DND-41 (cell line): ENCODE results near the gene EPB41L2.

Source experiments
- ATAC-seq: fragments of 200-7000 bp; cut with Tn5 transposase; 3 replicates; pipeline ENCODE4 v1.9.1; 2021; ENCODE audit warnings: low read depth; ENCODE audit not compliant: insufficient read depth
- DNase-seq: peaks from one replicate; pipeline ENCODE4 v3.0.0-alpha.2; 2020
- H2AFZ ChIP-seq: 2 replicates; pipeline ENCODE4 v1.6.0; 2012; ENCODE audit warnings: low read depth, low read length
- H3K27ac ChIP-seq: 2 replicates; pipeline ENCODE4 v1.5.1; 2012; ENCODE audit warnings: low read length, inconsistent platforms
- H3K27me3 ChIP-seq: fragments of 200-600 bp; sonication (generic); 2 replicates; pipeline ENCODE4 v1.6.0; 2012; ENCODE audit warnings: low read length, mild to moderate bottlenecking, inconsistent platforms; ENCODE audit not compliant: insufficient read depth, poor library complexity
- H3K36me3 ChIP-seq: 2 replicates; pipeline ENCODE4 v1.5.1; 2012; ENCODE audit warnings: low read length, inconsistent platforms; ENCODE audit not compliant: insufficient read depth
- H3K4me1 ChIP-seq: 2 replicates; pipeline ENCODE4 v1.5.1; 2012; ENCODE audit warnings: mild to moderate bottlenecking, low read length; ENCODE audit not compliant: insufficient read depth
- H3K4me2 ChIP-seq: 2 replicates; pipeline ENCODE4 v1.6.0; 2012; ENCODE audit warnings: mild to moderate bottlenecking, moderate library complexity, low read length, inconsistent platforms; ENCODE audit not compliant: insufficient read depth
- H3K4me3 ChIP-seq, 2 experiments: fragments of 200-600 bp in 1 of 2; shearing (Covaris generic) in 1 of 2; 2 replicates each; pipeline ENCODE4 v1.5.1; 2012 to 2016; ENCODE audit warnings: inconsistent platforms in 2 of 2, low read length in 2 of 2, mild to moderate bottlenecking in 2 of 2, low read depth in 1 of 2, moderate library complexity in 1 of 2
- H3K79me2 ChIP-seq: 2 replicates; pipeline ENCODE4 v1.6.0; 2012; ENCODE audit warnings: low read length, inconsistent platforms; ENCODE audit not compliant: insufficient read depth
- H3K9ac ChIP-seq: 2 replicates; pipeline ENCODE4 v1.6.0; 2012; ENCODE audit warnings: low read depth, mild to moderate bottlenecking, inconsistent platforms, low read length, moderate library complexity
- H3K9me3 ChIP-seq: 2 replicates; pipeline ENCODE4 v1.5.1; 2012; ENCODE audit warnings: low read length, moderate library complexity, mild to moderate bottlenecking, inconsistent platforms; ENCODE audit not compliant: insufficient read depth, severe bottlenecking
- H4K20me1 ChIP-seq: 2 replicates; pipeline ENCODE4 v1.6.0; 2012; ENCODE audit warnings: low read length; ENCODE audit not compliant: insufficient read depth
- EZH2 ChIP-seq: IDR thresholded peaks from 3 replicates; pipeline ENCODE4 v1.6.1; 2012; ENCODE audit warnings: borderline replicate concordance, low read depth, mild to moderate bottlenecking, moderate library complexity, low read length, inconsistent platforms; ENCODE audit not compliant: severe bottlenecking
- TF ChIP-seq, protein P1 (sequence below): IDR thresholded peaks from 2 replicates; pipeline ENCODE4 v1.5.1; 2012; ENCODE audit warnings: borderline replicate concordance, low read length, moderate library complexity, mild to moderate bottlenecking; ENCODE audit not compliant: poor library complexity, severe bottlenecking; ENCODE audit errors: extremely low read depth

The EPB41L2 gene

DNA sequence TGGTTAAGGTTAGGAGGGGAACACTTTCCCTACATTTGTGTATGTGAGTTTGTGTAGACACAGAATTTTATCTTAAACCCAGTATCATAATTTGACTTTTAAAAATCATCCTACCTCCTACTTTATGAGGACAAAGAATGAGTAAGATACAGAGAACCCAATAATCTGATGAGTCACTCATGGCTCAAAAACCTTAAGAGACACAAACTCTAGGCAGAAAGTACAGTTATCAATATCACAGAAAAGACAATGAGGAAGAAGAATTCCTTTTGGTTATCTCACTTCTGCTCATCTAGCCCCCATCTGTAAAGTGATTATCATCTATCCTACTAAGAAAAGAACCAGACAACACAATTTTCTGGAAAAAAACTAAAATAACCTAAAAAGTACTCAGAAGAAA lies 87.7 kb downstream of the EPB41L2 start:
- no peak for ATAC-seq
- Histone ChIP-seq H3K36me3 (no peaks in the 10 kb centered on the region), H3K27me3 (no peaks in the 10 kb centered on the region), H3K4me3 (no peak overlapping the region), H4K20me1 (no peaks in the 10 kb centered on the region), H3K9me3 (no peaks in the 10 kb centered on the region), H3K4me1 (peaks cover 8% of the 10 kb centered on the region), H2AFZ (no peak overlapping the region), H3K27ac (no peak overlapping the region), H3K4me2 (no peak overlapping the region), H3K79me2 (peaks cover 69% of the 10 kb centered on the region), H3K9ac (no peak overlapping the region)
- TF ChIP-seq EZH2: no peak
- TF ChIP-seq, protein P1, sequence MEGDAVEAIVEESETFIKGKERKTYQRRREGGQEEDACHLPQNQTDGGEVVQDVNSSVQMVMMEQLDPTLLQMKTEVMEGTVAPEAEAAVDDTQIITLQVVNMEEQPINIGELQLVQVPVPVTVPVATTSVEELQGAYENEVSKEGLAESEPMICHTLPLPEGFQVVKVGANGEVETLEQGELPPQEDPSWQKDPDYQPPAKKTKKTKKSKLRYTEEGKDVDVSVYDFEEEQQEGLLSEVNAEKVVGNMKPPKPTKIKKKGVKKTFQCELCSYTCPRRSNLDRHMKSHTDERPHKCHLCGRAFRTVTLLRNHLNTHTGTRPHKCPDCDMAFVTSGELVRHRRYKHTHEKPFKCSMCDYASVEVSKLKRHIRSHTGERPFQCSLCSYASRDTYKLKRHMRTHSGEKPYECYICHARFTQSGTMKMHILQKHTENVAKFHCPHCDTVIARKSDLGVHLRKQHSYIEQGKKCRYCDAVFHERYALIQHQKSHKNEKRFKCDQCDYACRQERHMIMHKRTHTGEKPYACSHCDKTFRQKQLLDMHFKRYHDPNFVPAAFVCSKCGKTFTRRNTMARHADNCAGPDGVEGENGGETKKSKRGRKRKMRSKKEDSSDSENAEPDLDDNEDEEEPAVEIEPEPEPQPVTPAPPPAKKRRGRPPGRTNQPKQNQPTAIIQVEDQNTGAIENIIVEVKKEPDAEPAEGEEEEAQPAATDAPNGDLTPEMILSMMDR: no peak
- DNase-seq: no peak

DNA sequence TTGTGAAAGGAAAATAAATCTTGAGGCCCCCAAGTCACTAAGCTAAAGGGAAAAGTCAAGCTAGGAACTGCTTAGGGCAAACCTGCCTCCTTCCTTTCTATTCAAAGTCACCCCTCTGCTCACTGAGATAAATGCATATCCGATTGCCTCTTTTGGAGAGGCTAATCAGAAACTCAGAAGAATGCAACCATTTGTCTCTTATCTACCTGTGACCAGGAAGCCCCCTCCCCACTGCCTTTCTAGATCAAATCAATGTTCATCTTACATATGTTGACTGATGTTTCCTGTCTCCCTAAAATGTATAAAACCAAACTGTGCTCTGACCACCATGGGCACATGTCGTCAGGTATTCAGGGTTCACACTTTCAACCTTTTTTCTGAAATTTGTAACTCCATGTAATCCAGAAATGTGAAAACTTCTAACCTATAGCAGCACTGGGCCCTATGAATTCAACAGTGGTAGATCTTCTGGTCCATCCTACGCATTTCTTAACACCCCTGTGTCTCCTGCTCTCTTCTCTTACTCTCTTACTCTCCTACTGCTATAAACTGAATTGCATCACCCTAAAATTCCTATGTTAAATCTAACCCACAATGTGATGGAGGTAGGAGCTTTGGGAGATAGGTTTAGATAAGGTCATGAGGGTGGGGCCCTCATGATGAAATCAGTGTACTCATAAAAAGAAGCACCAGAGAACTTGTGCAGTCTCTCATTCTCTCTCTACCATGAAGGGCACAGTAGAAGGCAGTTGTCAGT lies 89.3 kb downstream of the EPB41L2 start:
- Histone ChIP-seq H2AFZ (no peak overlapping the region), H3K27me3 (no peaks in the 10 kb centered on the region), H3K79me2 (peaks cover 68% of the 10 kb centered on the region), H4K20me1 (no peaks in the 10 kb centered on the region), H3K4me1 (no peaks in the 10 kb centered on the region), H3K4me3 (no peak overlapping the region), H3K27ac (no peak overlapping the region), H3K36me3 (no peaks in the 10 kb centered on the region), H3K9ac (no peak overlapping the region), H3K4me2 (no peak overlapping the region), H3K9me3 (no peaks in the 10 kb centered on the region)
- TF ChIP-seq EZH2: no peak
- TF ChIP-seq, protein P1: no peak
- no peak for DNase-seq
- ATAC-seq: no peak

DNA sequence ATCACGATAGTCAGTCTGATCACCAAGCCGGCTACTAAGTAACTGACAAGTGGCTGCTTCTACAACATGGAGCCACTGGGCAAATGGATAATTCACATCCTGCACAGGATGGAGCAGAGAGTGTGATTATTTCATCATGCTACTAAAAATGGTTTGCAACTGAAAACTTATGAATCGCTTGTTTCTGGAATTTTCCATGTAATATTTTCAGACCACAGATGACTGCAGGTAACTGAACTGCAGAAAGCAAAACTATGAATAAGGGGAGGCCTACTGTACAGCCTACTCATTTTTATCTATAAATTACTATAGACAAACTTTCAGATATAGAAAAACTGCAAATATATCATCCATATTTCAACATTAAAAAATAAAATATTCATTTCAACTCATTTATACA lies 91.5 kb downstream of the EPB41L2 start:
- DNase-seq: no peak
- no peak for TF ChIP-seq EZH2
- TF ChIP-seq, protein P1: no peak
- Histone ChIP-seq H3K36me3 (no peaks in the 10 kb centered on the region), H4K20me1 (0 out of 2 replicates have a peak, but pooled peaks cover 4% of the 10 kb centered on the region), H3K4me1 (no peaks in the 10 kb centered on the region), H3K79me2 (peaks cover 69% of the 10 kb centered on the region), H3K9ac (no peak overlapping the region), H3K4me3 (no peak overlapping the region), H3K27me3 (no peaks in the 10 kb centered on the region), H3K4me2 (no peak overlapping the region), H3K27ac (no peak overlapping the region), H3K9me3 (no peaks in the 10 kb centered on the region), H2AFZ (no peak overlapping the region)
- no peak for ATAC-seq
